GM19468 (cell line): ENCODE data around the gene SLC12A7.
"Not testable (repeated sequence)": the region's sequence is repeated elsewhere in the genome, so short reads cannot be mapped to it uniquely, and the experiment has no call there.

ENCODE experiments used
- ATAC-seq: cut with Tn5 transposase; IDR thresholded peaks from one replicate; pipeline ENCODE4 v1.9.1; 2021; ENCODE audit warnings: mild to moderate bottlenecking, moderate library complexity, moderate number of reproducible peaks; ENCODE audit not compliant: unreplicated experiment; ENCODE audit errors: extremely low read depth

SLC12A7 gene

GRCh38 chr5:1111727-1112289 lies at the start of gene SLC12A7:
SLC12A7 (minus strand) TSS chr5:1112063; CDS start chr5:1111991, 72 bp downstream.
- no peak for ATAC-seq

- ATAC-seq: no peak
Measured at GRCh38 chr5:1161108-1161832, 49.4 kb upstream of the SLC12A7 start.

- no peak for ATAC-seq
Measured at GRCh38 chr5:1159774-1160406, 48.0 kb upstream of the SLC12A7 start.

- ATAC-seq: no peak
Measured at GRCh38 chr5:1159341-1159675, 47.4 kb upstream of the SLC12A7 start.

- no peak for ATAC-seq
Measured at GRCh38 chr5:1158647-1159340, 46.9 kb upstream of the SLC12A7 start.

GRCh38 chr5:1157461-1157986 lies 45.7 kb upstream of the SLC12A7 start:
- not testable (repeated sequence) for ATAC-seq

- ATAC-seq: no peak
Measured at GRCh38 chr5:1156754-1157460, 45.0 kb upstream of the SLC12A7 start.

- no peak for ATAC-seq
Measured at GRCh38 chr5:1156033-1156753, 44.3 kb upstream of the SLC12A7 start.

GRCh38 chr5:1155191-1156032 lies 43.5 kb upstream of the SLC12A7 start:
- no peak for ATAC-seq

- no peak for ATAC-seq
Measured at GRCh38 chr5:1153428-1153827, 41.6 kb upstream of the SLC12A7 start.

- ATAC-seq: no peak
Measured at GRCh38 chr5:1152771-1153282, 41.0 kb upstream of the SLC12A7 start.

GRCh38 chr5:1152156-1152555 lies 40.3 kb upstream of the SLC12A7 start:
- no peak for ATAC-seq

GRCh38 chr5:1151316-1151715 lies 39.5 kb upstream of the SLC12A7 start:
- ATAC-seq: no peak

GRCh38 chr5:1150866-1151265 lies 39.0 kb upstream of the SLC12A7 start:
- no peak for ATAC-seq

- ATAC-seq: no peak
Measured at GRCh38 chr5:1144638-1145396, 33.0 kb upstream of the SLC12A7 start.

- ATAC-seq: no peak
Measured at GRCh38 chr5:1144089-1144488, 32.2 kb upstream of the SLC12A7 start.

- no peak for ATAC-seq
Measured at GRCh38 chr5:1143670-1143951, 31.7 kb upstream of the SLC12A7 start.
